Activated T-cell treated with anti-CD3 and anti-CD28 coated beads for 24 hours (primary cell): ENCODE results near the gene BLID.

Source experiments
- DNase-seq: peaks from one replicate; pipeline ENCODE4 v3.0.0-alpha.2; 2020; ENCODE audit warnings: low read depth

BLID gene

GRCh38 chr11:122139595-122139866 is 23.5 kb upstream of the BLID start:
- DNase-seq: no peak

DNA sequence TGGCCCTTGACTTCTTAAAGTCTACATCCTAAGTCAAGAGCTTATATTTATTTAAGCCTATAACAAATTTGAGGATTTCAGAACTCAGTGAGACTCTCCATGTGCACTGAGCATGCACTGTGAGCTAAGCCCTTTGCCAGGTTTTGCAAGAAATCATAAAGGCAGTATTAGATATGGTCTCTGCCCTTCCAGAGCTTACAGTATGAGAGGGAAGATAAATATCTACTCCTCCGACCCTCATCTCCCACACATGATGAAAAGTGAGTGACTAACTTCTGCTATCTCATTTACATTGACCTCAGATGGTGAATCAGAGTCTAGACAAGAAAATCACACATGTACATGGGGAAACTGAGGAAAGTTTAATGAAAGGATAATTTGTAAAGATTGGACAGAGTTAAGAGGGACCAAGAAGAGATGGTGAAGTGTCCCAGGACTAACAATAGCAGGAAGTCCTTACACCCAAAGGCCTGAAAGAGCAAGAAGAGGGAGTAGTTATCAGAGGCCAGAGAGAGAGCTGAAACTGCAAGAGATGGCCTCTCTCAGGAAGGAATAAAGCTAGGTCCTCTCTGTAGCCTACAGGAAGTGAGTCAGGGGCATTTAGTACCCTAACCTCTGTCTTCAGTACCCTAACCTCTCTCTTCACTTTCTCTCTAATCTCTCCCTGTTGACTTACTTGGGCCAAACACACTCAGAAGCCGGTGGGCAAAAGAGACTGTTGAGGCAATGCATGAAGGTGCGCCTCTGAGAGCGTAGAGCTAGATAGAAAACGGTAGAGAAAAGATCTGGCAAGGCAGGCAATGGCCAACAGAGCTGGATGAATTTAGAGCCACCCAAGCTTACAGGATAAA is 23.0 kb upstream of the BLID start:
- DNase-seq: no peak

DNA sequence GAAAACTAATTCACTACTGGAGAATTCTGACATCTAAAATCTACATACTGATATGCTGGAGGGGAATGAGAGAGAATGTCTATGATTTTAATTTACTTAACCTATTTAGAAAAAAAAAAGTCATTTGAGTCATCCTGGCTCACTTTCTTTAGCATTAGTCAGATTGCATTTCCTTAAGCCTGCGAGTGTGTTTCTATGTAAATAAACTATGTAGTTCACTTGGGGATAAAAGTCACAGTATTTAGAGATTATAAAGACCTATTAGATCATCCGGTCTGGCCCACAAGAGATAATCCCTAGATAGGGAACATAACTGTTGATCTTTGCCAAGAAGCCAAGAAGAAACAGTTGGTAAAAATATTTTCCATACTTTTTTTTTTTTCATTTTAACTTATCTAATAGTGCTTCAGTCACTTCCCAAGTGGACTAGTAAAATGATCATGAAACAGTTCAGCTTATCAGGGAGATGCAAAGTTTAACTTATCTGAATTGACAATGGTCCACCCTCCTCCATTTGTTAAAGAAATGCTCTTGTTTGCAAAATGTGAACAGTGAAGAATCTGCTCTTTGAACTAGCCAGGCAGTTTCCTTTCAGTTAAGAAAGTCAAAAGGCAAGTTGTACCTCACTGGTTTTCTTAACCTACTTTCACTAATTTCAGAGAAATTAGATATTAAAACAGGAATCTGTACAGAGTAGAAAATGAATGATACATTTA is 21.2 kb upstream of the BLID start:
- DNase-seq: no peak

- no peak for DNase-seq
Observed at GRCh38 chr11:122131126-122131525, 15.1 kb upstream of the BLID start.

- DNase-seq: no peak
Observed at GRCh38 chr11:122128146-122128545, 12.1 kb upstream of the BLID start.

DNA sequence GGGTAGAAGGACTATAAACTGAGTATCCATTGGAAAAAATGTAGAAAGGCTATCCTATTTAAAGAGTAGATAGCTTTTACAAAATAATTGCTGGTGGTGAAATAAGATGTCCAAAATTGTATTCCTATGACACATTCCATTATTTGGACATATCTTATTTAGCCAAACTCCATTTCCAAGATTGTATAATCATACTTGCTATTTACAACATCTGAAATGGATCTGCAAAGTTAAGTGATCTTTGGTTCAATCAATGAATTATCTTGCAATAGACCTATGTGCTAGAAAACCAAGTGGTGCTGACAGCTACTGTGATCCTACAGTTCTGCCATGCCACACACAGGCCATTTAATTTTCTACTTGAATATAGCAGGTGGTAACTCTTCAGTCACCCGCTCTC is 11.0 kb upstream of the BLID start:
- no peak for DNase-seq

DNA sequence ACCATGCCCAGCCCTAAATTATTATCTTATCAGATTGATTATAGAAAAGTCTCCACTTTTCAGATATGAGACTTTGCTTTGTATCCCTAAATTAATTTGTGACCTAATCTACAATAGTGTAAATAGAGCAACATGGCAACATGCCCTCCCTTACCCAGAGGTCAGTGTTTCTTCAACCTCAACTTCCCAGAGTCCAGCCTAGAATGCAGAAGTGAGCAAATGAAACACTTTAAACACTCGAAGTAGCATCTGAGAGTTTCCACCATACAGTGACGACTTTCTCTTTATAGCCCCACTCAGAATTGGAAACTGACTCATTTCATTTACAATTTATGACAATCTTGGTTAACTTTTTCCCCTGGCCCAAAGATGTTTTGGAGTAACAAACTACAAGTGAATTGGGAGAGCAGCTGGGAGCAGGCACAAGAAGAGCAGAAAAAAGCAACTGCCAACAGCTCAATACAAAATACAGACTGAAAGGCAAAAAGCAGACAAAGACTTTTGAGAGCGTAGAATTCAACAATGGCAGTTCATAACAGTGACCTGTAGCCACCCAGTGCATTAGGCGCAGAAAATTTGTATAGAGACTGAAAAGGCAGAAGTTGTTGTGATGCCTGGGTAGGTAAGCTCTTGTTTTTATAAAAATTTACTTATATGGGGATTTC is 10.1 kb upstream of the BLID start:
- no peak for DNase-seq

- DNase-seq: no peak
Observed at GRCh38 chr11:122123263-122123929, 7.4 kb upstream of the BLID start.

- DNase-seq: no peak
Observed at GRCh38 chr11:122122179-122122578, 6.2 kb upstream of the BLID start.

DNA sequence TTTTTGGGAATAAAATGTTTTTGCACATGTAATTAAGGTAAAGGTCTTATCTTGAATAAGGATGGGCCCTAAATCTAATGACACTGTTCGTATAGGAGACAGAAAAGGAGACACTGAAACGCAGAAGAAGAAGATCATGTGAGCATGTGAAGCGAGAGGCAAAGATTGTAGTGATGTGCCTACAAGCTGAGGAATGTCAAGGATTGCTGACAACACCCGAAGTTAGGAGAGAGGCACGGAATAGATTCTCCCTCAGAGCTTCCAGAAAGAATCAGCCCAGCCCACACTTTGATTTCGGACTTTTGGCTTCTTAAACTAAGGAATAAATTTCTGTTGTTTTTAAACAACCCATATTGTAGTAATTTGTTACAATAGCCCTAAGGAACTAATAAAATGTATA is 4.1 kb upstream of the BLID start:
- DNase-seq: no peak

- DNase-seq: no peak
Observed at GRCh38 chr11:122116591-122116990, 576 bp upstream of the BLID start.

GRCh38 chr11:122114976-122115375 is 1.0 kb downstream of the BLID start:
- no peak for DNase-seq

DNA sequence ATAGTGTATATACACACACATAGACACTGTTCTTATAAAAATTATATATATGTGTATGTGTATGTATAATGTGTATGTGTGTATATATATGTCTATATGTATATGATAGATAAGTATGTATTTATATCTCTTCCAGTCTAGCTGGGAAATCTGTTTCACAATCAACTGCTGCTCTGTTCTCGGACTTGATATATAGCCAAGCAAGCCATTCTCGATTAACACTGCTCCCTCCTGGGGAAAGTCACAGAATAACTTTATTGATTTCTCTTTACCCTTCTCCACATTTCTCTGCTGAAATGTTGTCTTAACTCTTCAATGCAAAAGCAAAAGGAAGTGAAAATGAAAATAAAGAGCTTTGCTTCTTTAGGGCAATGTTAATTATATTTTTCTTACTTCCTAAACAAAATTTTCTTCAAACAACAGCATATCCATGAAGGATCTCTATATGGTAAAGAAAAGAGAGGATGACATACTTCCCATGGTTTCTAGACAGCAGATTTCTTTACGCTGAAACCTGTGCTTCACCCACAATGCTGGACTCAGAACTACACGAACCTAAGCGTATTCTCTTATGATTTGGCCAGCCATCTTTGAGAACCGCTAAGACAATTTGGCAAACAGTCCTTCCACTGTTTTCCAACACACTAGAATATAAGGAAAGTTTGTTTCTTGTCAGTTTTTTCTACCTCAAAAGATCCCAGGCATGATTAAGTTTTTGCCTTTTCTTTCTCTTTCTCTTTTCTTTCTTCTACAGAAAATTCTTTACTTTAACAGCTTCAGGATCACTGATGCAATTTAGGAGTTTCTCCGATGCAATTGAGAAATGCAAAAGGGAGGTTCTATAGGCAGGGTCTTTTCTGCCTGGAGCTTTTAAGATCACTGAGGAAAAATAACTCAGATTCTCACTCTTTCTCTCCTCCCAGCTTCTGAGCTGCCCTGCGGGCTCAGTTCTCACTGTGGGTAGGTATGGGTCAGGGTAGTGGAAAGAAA is 1.9 kb downstream of the BLID start:
- DNase-seq: no peak

DNA sequence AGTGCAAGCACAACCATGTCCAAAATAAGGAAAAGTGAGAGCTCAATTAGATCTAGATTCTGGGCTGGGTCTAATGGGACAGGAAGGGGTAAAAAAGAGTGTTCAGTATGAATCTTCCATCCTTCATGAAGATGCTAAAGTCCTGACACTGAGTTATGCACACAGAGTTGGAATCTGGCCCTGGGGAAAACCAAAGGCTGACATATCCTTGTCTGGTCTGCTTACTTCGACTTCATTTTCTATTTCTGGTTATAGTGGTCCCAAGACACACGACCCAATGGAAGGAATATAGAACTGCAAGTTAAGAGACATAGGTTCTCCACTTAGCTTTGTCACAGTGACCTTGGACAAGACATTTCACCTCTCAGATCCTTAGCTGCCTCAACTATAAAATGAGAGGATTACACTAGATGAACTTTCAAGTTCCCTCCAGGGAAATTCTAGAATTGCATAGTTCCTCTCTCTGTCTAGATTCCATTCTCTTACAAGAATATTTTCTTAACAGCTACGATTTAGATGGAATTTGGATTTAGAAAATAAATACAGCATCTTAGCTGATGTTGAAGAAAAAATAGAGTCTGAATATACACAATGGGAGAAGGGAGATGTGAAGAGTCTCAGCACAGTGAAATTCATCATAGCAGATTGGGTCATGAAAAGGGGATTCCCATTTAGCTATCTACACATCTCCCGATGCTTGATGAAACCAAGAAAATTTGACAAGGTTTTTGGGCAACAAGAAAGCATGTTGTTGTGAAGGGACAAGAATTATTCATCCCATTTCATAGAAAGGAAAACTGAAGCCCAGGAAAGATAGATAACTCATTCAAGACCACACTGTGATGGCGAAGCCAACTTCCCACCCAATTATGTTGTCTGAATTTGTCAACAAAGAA is 3.3 kb downstream of the BLID start:
- no peak for DNase-seq

DNA sequence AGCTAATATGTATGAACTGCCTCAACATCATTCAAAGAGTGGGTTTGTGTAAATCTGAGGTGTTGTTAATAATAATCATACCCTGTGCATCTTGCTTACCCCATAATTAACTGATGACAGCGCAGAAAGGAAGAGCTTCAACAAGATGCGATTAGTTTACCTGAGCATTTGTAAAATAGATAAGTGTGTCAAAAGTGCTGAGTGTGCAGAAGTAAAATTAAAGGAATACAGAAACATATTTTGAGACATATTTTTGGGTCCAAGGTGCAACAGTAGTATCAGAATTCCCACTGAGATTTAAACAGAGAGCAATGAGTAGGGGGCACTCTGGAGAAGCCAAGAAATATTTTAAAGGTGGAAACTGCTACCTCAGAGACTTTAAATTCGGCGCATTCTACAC is 6.1 kb downstream of the BLID start:
- DNase-seq: no peak

- no peak for DNase-seq
Observed at GRCh38 chr11:122108828-122109227, 7.2 kb downstream of the BLID start.

DNA sequence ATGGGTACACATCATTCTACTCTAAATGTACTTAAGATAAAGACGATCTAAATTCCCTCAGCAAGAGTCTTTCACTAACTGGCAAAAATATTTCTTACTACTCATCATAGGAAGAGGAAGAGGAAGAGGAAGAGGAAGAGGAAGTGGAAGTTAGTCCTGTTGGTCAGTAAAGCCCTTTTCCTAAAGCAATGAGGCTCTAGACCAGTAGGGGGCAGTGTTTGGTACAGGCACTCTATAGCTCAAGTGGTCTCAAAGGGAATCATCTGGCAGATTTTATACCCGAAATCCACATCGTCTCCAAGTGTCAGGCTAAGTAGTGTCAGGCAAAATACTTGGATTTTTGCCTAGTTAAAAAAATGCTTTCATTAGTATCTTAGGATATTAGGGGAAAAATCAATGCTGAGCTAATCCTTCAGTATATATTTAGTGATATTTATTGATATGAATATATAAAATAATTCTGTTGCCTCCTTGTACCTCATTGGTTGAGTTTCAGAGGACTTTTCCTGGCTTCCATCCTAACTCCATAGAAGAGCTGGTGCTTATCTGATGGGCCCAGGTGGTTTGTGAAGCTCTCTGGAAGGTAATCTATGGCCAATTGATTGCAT is 7.7 kb downstream of the BLID start:
- DNase-seq: no peak

DNA sequence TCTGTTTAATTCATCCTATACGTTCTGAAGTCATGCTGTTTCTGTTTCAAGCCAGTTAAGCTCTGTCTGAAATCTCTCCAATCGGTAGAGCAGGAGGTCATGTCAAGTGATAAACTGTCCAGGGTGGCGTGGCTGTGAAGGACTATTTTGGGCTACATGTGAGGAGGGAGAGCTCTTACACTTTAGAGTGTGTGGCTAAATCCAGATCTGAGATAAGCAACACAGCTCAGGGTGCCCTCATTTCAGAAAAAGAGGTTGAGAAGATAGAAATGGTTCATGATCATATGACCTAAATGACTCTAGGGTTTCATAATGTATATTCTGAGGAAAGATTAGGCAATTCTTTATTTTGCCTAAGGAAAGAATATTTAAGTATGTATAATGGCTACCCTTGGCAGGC is 8.4 kb downstream of the BLID start:
- no peak for DNase-seq

GRCh38 chr11:122107045-122107444 is 9.0 kb downstream of the BLID start:
- DNase-seq: no peak
